Natural killer cell (primary cell): Measurements from ENCODE around the gene ST6GALNAC3. TPM values are rescaled to one million over a fixed set of nuclear protein-coding genes. Genes with fewer than 3 reads are reported as not detected.

ENCODE experiments used
- ATAC-seq, 3 donors: fragments of 150-1000 bp in 2 of 3; fragments of 200-7000 bp in 1 of 3; cut with Tn5 transposase; 1 replicate in 1 of 3; 2 replicates in 2 of 3; pipeline ENCODE4 v1.10.0; 2021; ENCODE audit warnings: mild to moderate bottlenecking in 2 of 3, moderate library complexity in 2 of 3
- DNase-seq, 2 donors: peaks; one replicate each; pipeline versions ENCODE4 v3.0.0 to v3.0.0-alpha.2; 2013 to 2021; ENCODE audit warnings: mixed read lengths in 1 of 2
- H3K27ac ChIP-seq: one replicate; pipeline ENCODE4 v1.5.1; 2013; ENCODE audit warnings: mild to moderate bottlenecking, low read length
- H3K27me3 ChIP-seq: one replicate; pipeline ENCODE4 v1.6.1; 2013; ENCODE audit warnings: low read length; ENCODE audit not compliant: control insufficient read depth, insufficient read depth
- H3K36me3 ChIP-seq: one replicate; pipeline ENCODE4 v1.6.1; 2013; ENCODE audit warnings: low read length; ENCODE audit not compliant: control insufficient read depth, insufficient read depth
- H3K4me1 ChIP-seq: one replicate; pipeline ENCODE4 v1.6.1; 2013; ENCODE audit warnings: low read length; ENCODE audit not compliant: control insufficient read depth, insufficient read depth
- H3K4me3 ChIP-seq: one replicate; pipeline ENCODE4 v1.5.1; 2013; ENCODE audit warnings: low read length
- H3K9me3 ChIP-seq: one replicate; pipeline ENCODE4 v1.6.1; 2013; ENCODE audit warnings: low read length; ENCODE audit not compliant: control insufficient read depth, insufficient read depth
- H3K27ac Mint-ChIP-seq, 2 donors: one replicate each; pipeline ENCODE4 v1.8.0; 2022; ENCODE audit warnings: mild to moderate bottlenecking in 2 of 2, mixed read lengths in 2 of 2, moderate library complexity in 1 of 2
- H3K27me3 Mint-ChIP-seq, 2 donors: one replicate each; pipeline ENCODE4 v1.8.0; 2022; ENCODE audit warnings: low read depth in 2 of 2, mixed read lengths in 2 of 2
- H3K36me3 Mint-ChIP-seq: one replicate; pipeline ENCODE4 v1.8.0; 2022; ENCODE audit warnings: mixed read lengths
- H3K4me1 Mint-ChIP-seq, 2 donors: one replicate each; pipeline ENCODE4 v1.8.0; 2022; ENCODE audit warnings: mixed read lengths in 2 of 2
- H3K4me3 Mint-ChIP-seq: one replicate; pipeline ENCODE4 v1.8.0; 2022; ENCODE audit warnings: mild to moderate bottlenecking, moderate library complexity, mixed read lengths
- H3K9me3 Mint-ChIP-seq, 2 donors: one replicate each; pipeline ENCODE4 v1.8.0; 2022; ENCODE audit warnings: mixed read lengths in 2 of 2
- WGBS: methylation state at CpG from one replicate; pipeline ENCODE4 v1.1.7; 2013; ENCODE audit warnings: missing lambda C conversion rate; ENCODE audit not compliant: insufficient coverage; 5-methylcytosine and 5-hydroxymethylcytosine counted together
- intact Hi-C: fragments of 100-400 bp; cut with micrococcal nuclease; formaldehyde crosslinking; loops from one replicate; pipeline ENCODE4 v1.14.2; 2022
- total RNA-seq, 4 donors: library from RNA; stranded (reverse); fragments of 120-200 nt in 1 of 4; gene quantifications; one replicate each; pipeline versions ENCODE4 v1.2.3 to v1.2.4, GENCODE V29; 2013 to 2022
- TF ChIP-seq, protein P1 (sequence below): fragments of 200-600 bp; IDR thresholded peaks from one replicate; pipeline ENCODE4 v1.8.0; 2022; ENCODE audit warnings: antibody characterized with exemption

The ST6GALNAC3 gene
- total RNA-seq, 3 donors from 2014 or later (not counting 1 experiment from before 2014, with no cell fraction given) = not detected

GRCh38 chr1:76625886-76626678 is 551.5 kb downstream of the ST6GALNAC3 start:
- Histone ChIP-seq H3K4me1 (no peaks in the 10 kb centered on the region), H3K36me3 (no peaks in the 10 kb centered on the region), H3K4me3 (no peak overlapping the region), H3K27ac (no peak overlapping the region), H3K27me3 (no peaks in the 10 kb centered on the region), H3K9me3 (no peaks in the 10 kb centered on the region)
- DNase-seq (no peak), ATAC-seq (no peak)
- intact Hi-C loops = no loop called here
- Mint-ChIP-seq H3K27me3 (no peaks in the 10 kb centered on the region), H3K27ac (no peak overlapping the region), H3K9me3 (peaks cover under 1 to 4% of the 10 kb centered on the region in 2 donors), H3K36me3 (no peaks in the 10 kb centered on the region), H3K4me3 (no peak overlapping the region), H3K4me1 (no peaks in the 10 kb centered on the region)
- TF ChIP-seq, protein P1, sequence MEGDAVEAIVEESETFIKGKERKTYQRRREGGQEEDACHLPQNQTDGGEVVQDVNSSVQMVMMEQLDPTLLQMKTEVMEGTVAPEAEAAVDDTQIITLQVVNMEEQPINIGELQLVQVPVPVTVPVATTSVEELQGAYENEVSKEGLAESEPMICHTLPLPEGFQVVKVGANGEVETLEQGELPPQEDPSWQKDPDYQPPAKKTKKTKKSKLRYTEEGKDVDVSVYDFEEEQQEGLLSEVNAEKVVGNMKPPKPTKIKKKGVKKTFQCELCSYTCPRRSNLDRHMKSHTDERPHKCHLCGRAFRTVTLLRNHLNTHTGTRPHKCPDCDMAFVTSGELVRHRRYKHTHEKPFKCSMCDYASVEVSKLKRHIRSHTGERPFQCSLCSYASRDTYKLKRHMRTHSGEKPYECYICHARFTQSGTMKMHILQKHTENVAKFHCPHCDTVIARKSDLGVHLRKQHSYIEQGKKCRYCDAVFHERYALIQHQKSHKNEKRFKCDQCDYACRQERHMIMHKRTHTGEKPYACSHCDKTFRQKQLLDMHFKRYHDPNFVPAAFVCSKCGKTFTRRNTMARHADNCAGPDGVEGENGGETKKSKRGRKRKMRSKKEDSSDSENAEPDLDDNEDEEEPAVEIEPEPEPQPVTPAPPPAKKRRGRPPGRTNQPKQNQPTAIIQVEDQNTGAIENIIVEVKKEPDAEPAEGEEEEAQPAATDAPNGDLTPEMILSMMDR = no peak
- WGBS = 90% methylated on average over 2 of the region's 2 CpGs

DNA sequence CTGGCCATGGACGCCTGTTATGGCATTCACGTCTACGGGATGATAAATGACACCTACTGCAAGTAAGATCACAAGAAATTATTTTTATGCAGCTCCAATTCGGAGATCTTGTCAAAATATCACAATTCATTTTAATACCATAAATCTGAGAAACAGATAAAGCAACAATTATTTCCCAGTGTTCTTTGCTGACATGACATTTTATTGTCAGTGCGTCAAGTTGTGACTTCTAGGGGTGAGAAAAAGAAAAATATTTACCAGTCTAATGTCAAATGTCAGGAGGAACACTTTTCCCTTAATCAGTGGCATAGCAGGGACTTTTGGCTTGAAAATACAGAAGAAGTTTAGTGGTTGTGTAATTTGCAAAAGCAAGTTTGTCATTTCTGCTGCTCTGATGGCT is 553.0 kb downstream of the ST6GALNAC3 start:
- Histone ChIP-seq H3K9me3 (no peaks in the 10 kb centered on the region), H3K27me3 (no peaks in the 10 kb centered on the region), H3K36me3 (no peaks in the 10 kb centered on the region), H3K27ac (no peak overlapping the region), H3K4me1 (no peaks in the 10 kb centered on the region), H3K4me3 (no peak overlapping the region)
- no peak overlapping the region for H3K27ac Mint-ChIP-seq
- intact Hi-C loops = no loop called here
- H3K9me3 Mint-ChIP-seq = peaks cover 4% of the 10 kb centered on the region in 2 donors
- no peak overlapping the region for H3K4me3 Mint-ChIP-seq
- no peaks in the 10 kb centered on the region for H3K27me3 Mint-ChIP-seq
- ATAC-seq (no peak), DNase-seq (no peak)
- WGBS = 96% methylated on average over 4 of the region's 5 CpGs
- TF ChIP-seq, protein P1 = no peak
- no peaks in the 10 kb centered on the region for H3K4me1 Mint-ChIP-seq
- no peaks in the 10 kb centered on the region for H3K36me3 Mint-ChIP-seq

DNA sequence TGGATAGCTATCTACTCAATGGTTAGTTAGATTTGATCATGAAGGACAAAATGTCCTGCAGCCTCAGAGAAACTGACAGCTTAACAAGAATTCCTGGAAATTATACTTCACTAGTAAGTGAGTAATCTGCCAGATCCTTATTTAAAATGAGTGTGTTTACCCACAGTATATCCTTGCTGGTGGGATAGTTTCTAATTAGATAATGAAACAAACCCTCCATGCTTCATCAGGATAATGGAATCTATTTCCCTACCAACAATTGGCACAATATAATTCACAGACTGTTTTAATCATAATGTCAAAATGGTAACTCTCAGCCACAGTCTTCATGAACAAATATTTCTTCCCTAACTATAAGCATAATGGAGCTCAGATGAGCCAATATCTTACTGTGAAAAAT is 553.4 kb downstream of the ST6GALNAC3 start:
- Histone ChIP-seq H3K9me3 (no peaks in the 10 kb centered on the region), H3K4me1 (no peaks in the 10 kb centered on the region), H3K4me3 (no peak overlapping the region), H3K36me3 (no peaks in the 10 kb centered on the region), H3K27ac (no peak overlapping the region), H3K27me3 (no peaks in the 10 kb centered on the region)
- TF ChIP-seq, protein P1 = no peak
- no peaks in the 10 kb centered on the region for H3K27me3 Mint-ChIP-seq
- peaks cover 4% of the 10 kb centered on the region in 2 donors for H3K9me3 Mint-ChIP-seq
- no peak for ATAC-seq
- no peak for DNase-seq
- no peak overlapping the region for H3K27ac Mint-ChIP-seq
- intact Hi-C loops = no loop called here
- H3K36me3 Mint-ChIP-seq = no peaks in the 10 kb centered on the region
- no peaks in the 10 kb centered on the region for H3K4me1 Mint-ChIP-seq
- no peak overlapping the region for H3K4me3 Mint-ChIP-seq

- Mint-ChIP-seq H3K27ac (no peak overlapping the region), H3K4me3 (no peak overlapping the region), H3K9me3 (peaks cover 3 to 4% of the 10 kb centered on the region in 2 donors), H3K36me3 (no peaks in the 10 kb centered on the region), H3K4me1 (no peaks in the 10 kb centered on the region), H3K27me3 (no peaks in the 10 kb centered on the region)
- H3K4me3 ChIP-seq = no peak overlapping the region
- WGBS = 90% methylated on average over 3 of the region's 3 CpGs
- DNase-seq (no peak), ATAC-seq (no peak)
- no peaks in the 10 kb centered on the region for H3K9me3 ChIP-seq
- no peak overlapping the region for H3K27ac ChIP-seq
- TF ChIP-seq, protein P1 = no peak
- H3K36me3 ChIP-seq = no peaks in the 10 kb centered on the region
- H3K4me1 ChIP-seq = no peaks in the 10 kb centered on the region
- no peaks in the 10 kb centered on the region for H3K27me3 ChIP-seq
- intact Hi-C loops = no loop called here
Measured at GRCh38 chr1:76632136-76632535, 557.6 kb downstream of the ST6GALNAC3 start.
